HEK293 (cell line): ENCODE data around the gene ANXA2.

Experiments
- HOXD13 ChIP-seq: sonication (generic); formaldehyde crosslinking; IDR thresholded peaks from 2 replicates; pipeline ENCODE4 v1.8.0; 2022; ENCODE audit warnings: missing genetic modification reagents, borderline replicate concordance
- KLF1 ChIP-seq: fragments of 450-650 bp; formaldehyde crosslinking; IDR thresholded peaks from 2 replicates; pipeline ENCODE4 v1.5.1; 2016; ENCODE audit warnings: missing biosample characterization, missing genetic modification characterization
- KLF10 ChIP-seq: fragments of 450-650 bp; IDR thresholded peaks from 2 replicates; pipeline ENCODE4 v1.5.1; 2018; ENCODE audit warnings: missing biosample characterization, mild to moderate bottlenecking, missing genetic modification characterization
- SP2 ChIP-seq: fragments of 450-650 bp; formaldehyde crosslinking; IDR thresholded peaks from 2 replicates; pipeline ENCODE4 v1.5.1; 2016; ENCODE audit warnings: missing biosample characterization, missing genetic modification characterization
- YY1 ChIP-seq: fragments of 450-650 bp; formaldehyde crosslinking; IDR thresholded peaks from 2 replicates; pipeline ENCODE4 v1.5.1; 2018; ENCODE audit warnings: missing biosample characterization, missing genetic modification characterization
- ZBTB8A ChIP-seq: fragments of 450-650 bp; formaldehyde crosslinking; IDR thresholded peaks from 2 replicates; pipeline ENCODE4 v1.5.1; 2016; ENCODE audit warnings: missing biosample characterization, missing genetic modification characterization
- ZNF114 ChIP-seq: fragments of 450-650 bp; formaldehyde crosslinking; IDR thresholded peaks from 2 replicates; pipeline ENCODE4 v1.5.0; 2017; ENCODE audit warnings: missing biosample characterization, missing genetic modification characterization
- ZNF561 ChIP-seq: fragments of 450-650 bp; IDR thresholded peaks from 2 replicates; pipeline ENCODE4 v1.5.1; 2018; ENCODE audit warnings: missing biosample characterization, missing genetic modification characterization, borderline replicate concordance
- ZNF596 ChIP-seq: fragments of 450-650 bp; IDR thresholded peaks from 2 replicates; pipeline ENCODE4 v1.5.0; 2018; ENCODE audit warnings: missing biosample characterization, mild to moderate bottlenecking, missing genetic modification characterization, moderate library complexity
- TF ChIP-seq, protein P1 (sequence below): fragments of 450-650 bp; formaldehyde crosslinking; IDR thresholded peaks from 2 replicates; pipeline ENCODE4 v1.5.1; 2017; ENCODE audit warnings: missing biosample characterization, missing genetic modification characterization
- TF ChIP-seq, protein P2 (sequence below): fragments of 450-650 bp; formaldehyde crosslinking; IDR thresholded peaks from 2 replicates; pipeline ENCODE4 v1.5.1; 2016; ENCODE audit warnings: missing biosample characterization, missing genetic modification characterization
- TF ChIP-seq, protein P3 (sequence below): fragments of 450-650 bp; formaldehyde crosslinking; IDR thresholded peaks from 2 replicates; pipeline ENCODE4 v1.5.1; 2016; ENCODE audit warnings: missing biosample characterization, missing genetic modification characterization

DNA sequence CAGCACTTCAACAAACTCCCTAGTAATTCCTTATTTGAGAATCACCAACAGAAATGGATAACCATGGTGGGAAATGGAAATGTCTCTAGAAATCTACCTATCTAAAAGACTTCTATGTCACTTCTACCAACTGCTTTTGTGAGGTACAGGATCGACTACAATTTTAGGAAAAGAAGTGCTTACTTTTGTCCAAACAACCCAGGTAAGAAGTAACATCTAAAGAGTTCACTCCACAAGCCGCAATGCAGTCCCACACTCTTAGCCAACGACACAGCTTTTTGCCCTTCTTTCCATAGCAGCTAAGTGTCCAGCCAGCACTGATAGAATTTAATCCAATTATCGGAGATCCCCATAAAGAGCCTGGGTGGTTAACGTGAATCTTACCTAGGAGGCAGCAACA is 28.1 kb downstream of the ANXA2 start:
- TF ChIP-seq, protein P1, sequence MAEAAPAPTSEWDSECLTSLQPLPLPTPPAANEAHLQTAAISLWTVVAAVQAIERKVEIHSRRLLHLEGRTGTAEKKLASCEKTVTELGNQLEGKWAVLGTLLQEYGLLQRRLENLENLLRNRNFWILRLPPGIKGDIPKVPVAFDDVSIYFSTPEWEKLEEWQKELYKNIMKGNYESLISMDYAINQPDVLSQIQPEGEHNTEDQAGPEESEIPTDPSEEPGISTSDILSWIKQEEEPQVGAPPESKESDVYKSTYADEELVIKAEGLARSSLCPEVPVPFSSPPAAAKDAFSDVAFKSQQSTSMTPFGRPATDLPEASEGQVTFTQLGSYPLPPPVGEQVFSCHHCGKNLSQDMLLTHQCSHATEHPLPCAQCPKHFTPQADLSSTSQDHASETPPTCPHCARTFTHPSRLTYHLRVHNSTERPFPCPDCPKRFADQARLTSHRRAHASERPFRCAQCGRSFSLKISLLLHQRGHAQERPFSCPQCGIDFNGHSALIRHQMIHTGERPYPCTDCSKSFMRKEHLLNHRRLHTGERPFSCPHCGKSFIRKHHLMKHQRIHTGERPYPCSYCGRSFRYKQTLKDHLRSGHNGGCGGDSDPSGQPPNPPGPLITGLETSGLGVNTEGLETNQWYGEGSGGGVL (tag by site-specific recombination), result no peak
- no peak for TF ChIP-seq ZBTB8A (tag by site-specific recombination)
- TF ChIP-seq YY1 (tag by site-specific recombination), result no peak
- no peak for TF ChIP-seq ZNF561
- no peak for TF ChIP-seq KLF10
- TF ChIP-seq ZNF596 (tag by site-specific recombination), result no peak
- TF ChIP-seq, protein P2, sequence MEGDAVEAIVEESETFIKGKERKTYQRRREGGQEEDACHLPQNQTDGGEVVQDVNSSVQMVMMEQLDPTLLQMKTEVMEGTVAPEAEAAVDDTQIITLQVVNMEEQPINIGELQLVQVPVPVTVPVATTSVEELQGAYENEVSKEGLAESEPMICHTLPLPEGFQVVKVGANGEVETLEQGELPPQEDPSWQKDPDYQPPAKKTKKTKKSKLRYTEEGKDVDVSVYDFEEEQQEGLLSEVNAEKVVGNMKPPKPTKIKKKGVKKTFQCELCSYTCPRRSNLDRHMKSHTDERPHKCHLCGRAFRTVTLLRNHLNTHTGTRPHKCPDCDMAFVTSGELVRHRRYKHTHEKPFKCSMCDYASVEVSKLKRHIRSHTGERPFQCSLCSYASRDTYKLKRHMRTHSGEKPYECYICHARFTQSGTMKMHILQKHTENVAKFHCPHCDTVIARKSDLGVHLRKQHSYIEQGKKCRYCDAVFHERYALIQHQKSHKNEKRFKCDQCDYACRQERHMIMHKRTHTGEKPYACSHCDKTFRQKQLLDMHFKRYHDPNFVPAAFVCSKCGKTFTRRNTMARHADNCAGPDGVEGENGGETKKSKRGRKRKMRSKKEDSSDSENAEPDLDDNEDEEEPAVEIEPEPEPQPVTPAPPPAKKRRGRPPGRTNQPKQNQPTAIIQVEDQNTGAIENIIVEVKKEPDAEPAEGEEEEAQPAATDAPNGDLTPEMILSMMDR (tag by site-specific recombination), result no peak
- TF ChIP-seq SP2 (tag by site-specific recombination), result no peak
- no peak for TF ChIP-seq ZNF114 (tag by site-specific recombination)
- TF ChIP-seq KLF1, result no peak
- TF ChIP-seq, protein P3, sequence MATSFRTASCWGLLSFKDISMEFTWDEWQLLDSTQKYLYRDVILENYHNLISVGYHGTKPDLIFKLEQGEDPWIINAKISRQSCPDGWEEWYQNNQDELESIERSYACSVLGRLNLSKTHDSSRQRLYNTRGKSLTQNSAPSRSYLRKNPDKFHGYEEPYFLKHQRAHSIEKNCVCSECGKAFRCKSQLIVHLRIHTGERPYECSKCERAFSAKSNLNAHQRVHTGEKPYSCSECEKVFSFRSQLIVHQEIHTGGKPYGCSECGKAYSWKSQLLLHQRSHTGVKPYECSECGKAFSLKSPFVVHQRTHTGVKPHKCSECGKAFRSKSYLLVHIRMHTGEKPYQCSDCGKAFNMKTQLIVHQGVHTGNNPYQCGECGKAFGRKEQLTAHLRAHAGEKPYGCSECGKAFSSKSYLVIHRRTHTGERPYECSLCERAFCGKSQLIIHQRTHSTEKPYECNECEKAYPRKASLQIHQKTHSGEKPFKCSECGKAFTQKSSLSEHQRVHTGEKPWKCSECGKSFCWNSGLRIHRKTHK, result no peak
- no peak for TF ChIP-seq HOXD13 (CRISPR knock-in tag)
